CD4-positive, alpha-beta T cell treated with Interleukin-15 for 4 hours (primary cell): ENCODE measurements around the gene PRAC1.
A peak's percentile ranks its signal among the peaks of the same experiment; 100 is the strongest.

Experiments used
- DNase-seq: peaks from one replicate; pipeline ENCODE4 v3.0.0-alpha.2; 2020; ENCODE audit warnings: low spot score

Gene PRAC1

DNA sequence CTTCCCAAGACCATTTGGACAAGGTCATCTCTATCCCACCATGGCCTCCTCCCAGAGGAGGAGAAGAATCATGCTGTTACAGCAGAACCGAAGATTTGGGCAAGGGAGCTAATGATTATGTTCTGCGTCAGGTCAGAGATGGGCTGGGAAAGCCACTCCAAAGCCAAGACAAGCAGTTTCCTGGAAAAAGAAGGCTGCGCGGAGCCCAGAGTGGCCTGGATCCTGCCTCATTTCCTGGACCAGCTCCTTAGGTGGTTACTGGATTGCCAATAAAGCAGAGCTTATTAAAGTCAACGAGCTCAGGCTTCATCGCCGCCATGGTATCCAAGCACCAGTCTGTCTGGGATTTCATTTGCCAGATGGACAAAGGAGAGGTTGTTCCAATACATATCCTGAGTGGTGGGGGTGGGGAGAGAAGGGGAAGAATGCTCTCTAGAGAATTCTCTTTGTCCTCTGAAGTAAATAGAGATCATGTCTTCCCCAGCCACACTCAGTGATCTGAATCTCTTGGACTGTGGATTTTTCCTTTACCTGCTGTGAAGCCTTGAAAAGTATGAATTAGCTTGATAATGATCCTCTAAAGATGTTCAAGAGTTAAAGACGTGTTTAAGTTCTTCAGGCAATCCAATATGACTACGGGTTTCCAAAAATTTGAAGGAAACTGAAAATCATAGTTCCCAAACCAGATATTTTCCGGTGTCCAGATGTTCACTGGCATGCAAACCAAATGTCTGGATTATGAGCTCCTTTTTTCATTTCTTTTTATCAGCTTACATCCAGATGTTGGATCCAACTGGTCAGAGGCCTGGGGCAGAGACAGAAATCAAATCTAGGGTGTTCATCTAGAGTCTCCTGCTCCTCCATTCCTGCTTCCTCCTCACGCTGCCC, 17.7 kb downstream of the PRAC1 start:
- no peak for DNase-seq

GRCh38 chr17:48701864-48702532, 20.3 kb downstream of the PRAC1 start:
- DNase-seq = no peak

DNA sequence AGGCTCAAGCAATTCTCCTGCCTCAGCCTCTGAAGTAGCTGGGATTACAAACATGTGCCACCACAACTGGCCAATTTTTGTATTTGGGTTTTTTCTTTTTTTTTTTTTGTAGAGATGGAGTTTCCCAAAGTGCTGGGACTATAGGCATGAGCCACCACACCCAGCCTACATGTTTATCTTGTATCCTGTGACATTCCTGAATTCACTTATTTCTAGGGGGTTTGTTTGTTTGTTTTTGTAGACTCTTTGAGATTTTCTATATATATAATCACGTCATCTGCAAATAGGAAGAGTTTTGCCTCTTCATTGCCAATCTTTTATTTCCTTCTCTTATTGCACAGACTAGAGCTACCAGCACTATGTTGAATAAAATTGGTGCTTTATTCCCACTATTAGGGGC, 29.1 kb downstream of the PRAC1 start:
- no peak for DNase-seq

GRCh38 chr17:48692049-48692448, 30.3 kb downstream of the PRAC1 start:
- DNase-seq = no peak

DNA sequence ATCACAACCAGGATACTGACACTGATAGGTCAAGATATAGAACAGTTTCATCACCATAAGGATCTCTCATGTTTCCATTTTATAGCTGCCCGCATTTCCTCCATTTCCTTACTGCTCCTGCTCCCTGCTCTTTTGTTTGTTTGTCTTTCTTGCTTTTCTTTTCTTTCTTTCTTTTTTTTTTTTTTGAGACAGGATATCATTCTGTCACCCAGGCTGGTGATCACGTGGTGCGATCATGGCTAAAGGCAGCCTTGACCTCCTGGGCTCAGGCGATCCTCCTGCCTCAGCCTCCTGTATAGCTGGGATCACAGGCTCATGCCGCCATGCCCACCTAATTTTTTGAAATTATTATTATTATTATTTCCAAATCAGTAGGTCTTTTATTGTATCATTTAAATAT, 31.7 kb downstream of the PRAC1 start:
- no peak for DNase-seq

DNA sequence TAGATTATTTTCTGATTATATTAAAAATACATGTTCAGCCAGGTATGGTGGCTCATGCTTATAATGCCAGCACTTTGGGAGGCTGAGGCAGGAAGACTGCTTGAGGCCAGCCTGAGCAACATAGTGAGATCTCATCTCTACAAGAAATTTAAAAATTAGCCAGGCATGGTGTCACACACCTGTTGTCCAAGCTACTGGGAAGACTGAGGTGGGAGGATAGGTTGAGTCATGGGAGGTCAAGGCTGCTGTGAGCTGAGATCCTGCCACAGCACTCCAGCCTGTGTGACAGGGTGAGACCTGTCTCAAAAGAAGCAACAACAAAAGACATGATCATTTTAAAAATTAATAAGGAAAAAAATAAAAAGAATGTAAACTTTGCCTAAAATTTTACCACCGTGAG, 40.7 kb downstream of the PRAC1 start:
- no peak for DNase-seq

DNA sequence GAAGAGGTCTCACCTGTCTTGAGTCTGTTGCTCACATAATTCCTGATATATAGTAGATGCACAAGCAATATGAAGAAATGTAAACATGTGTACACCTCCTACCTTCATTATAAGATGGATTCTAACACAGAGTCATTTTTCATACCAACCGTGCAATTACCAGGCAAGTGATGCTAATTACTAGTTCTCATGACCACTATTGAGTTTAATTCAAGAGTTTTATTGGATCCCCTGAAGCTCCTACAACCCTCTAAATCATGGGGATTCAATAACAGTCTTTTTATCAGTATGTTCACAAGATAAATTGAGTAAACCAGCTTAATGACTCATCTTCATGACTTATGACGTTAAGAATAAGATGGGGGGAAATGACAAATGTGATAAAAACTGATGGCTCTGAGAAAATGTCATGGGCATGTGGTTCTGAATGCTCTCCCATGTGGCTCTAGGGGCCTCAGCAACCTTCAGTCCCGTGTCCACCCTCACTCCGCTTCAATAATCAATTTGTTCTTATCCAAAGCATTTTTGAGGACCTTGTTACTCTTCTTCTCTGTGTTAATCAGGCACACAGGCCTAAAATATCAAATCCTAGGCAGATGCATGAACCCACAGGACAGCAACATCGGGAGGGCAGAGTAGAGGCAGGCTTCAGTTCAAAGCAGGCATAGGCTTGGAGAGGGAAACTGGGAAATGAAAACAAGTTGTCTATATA, 42.8 kb downstream of the PRAC1 start:
- no peak for DNase-seq

GRCh38 chr17:48678141-48678971, 44.0 kb downstream of the PRAC1 start:
- DNase-seq = peak; percentile 67

- DNase-seq = no peak
Observed at GRCh38 chr17:48676963-48677558, 45.3 kb downstream of the PRAC1 start.

GRCh38 chr17:48672340-48672739, 50.0 kb downstream of the PRAC1 start:
- DNase-seq = no peak
